ENCODE results near the gene INTS7. TPM values are rescaled to one million over a fixed set of nuclear protein-coding genes. Genes with fewer than 3 reads are reported as not detected.

INTS7 gene
- total RNA-seq, 1 experiment from 2014 or later: 25.3 TPM

GRCh38 chr1:211896958-211897357, 138.4 kb downstream of the INTS7 start:
- H3K4me3 ChIP-seq (ENCODE audit: low read length): peak overlapping the region; percentile 12; the same call in 1 of the 2 replicates
- CTCF ChIA-PET: no interaction called here
- peaks cover 15% of the 10 kb centered on the region for H3K4me1 ChIP-seq (ENCODE audit: insufficient read depth, low read length)
- intact Hi-C loops (cut with micrococcal nuclease): no loop called here
- H3K79me2 ChIP-seq (ENCODE audit: low read length): no peaks in the 10 kb centered on the region
- peak overlapping the region; percentile 49 for H3K27ac ChIP-seq (ENCODE audit: low read length)
- DNase-seq (peak; percentile 88), ATAC-seq (peak; percentile 95)
- no TSS peak for BruUV-seq (replicated peaks)
- TF ChIP-seq EZH2phosphoT487 (IDR thresholded peaks at IDR 0.05; ENCODE audit: borderline replicate concordance, low read length): no peak
- no peak for TF ChIP-seq CTCF (conservative IDR thresholded peaks at IDR 0.05; ENCODE audit: low read depth, low read length)
- no peak for TF ChIP-seq EZH2 (IDR thresholded peaks at IDR 0.05; ENCODE audit: low read length, unreplicated experiment)
- peak overlapping the region; percentile 36 for H2AFZ ChIP-seq (ENCODE audit: low read length)
- no peaks in the 10 kb centered on the region for H3K36me3 ChIP-seq (ENCODE audit: low read depth, low read length)
- no peaks in the 10 kb centered on the region for H4K20me1 ChIP-seq (ENCODE audit: low read length)
- POLR2A ChIA-PET (ENCODE audit: unreplicated experiment): no interaction called here
- H3K9ac ChIP-seq (ENCODE audit: low read length): peak overlapping the region; percentile 6; the same call in 1 of the 2 replicates
- H3K9me2 ChIP-seq (replicated peaks; ENCODE audit: low read length): no peaks in the 10 kb centered on the region
- H3K4me2 ChIP-seq (ENCODE audit: low read length): peak overlapping the region; percentile 53
- H3F3A ChIP-seq (ENCODE audit: low read length, unreplicated experiment): no peaks in the 10 kb centered on the region
- H3K27me3 ChIP-seq (ENCODE audit: low read length): peaks cover 12% of the 10 kb centered on the region; the same call in 1 of the 2 replicates
- peaks cover 2% of the 10 kb centered on the region for H3K9me3 ChIP-seq (ENCODE audit: low read length)

- H3F3A ChIP-seq (ENCODE audit: low read length, unreplicated experiment): no peaks in the 10 kb centered on the region
- no peaks in the 10 kb centered on the region for H3K9me2 ChIP-seq (replicated peaks; ENCODE audit: low read length)
- H3K9me3 ChIP-seq (ENCODE audit: low read length): no peaks in the 10 kb centered on the region
- POLR2A ChIA-PET (ENCODE audit: unreplicated experiment): no interaction called here
- CTCF ChIA-PET: no interaction called here
- no peak for TF ChIP-seq EZH2 (IDR thresholded peaks at IDR 0.05; ENCODE audit: low read length, unreplicated experiment)
- no peak for TF ChIP-seq EZH2phosphoT487 (IDR thresholded peaks at IDR 0.05; ENCODE audit: borderline replicate concordance, low read length)
- TF ChIP-seq CTCF (conservative IDR thresholded peaks at IDR 0.05; ENCODE audit: low read depth, low read length): no peak
- DNase-seq: no peak
- peaks cover 15% of the 10 kb centered on the region for H3K4me1 ChIP-seq (ENCODE audit: insufficient read depth, low read length)
- H2AFZ ChIP-seq (ENCODE audit: low read length): no peak overlapping the region
- no peaks in the 10 kb centered on the region for H3K36me3 ChIP-seq (ENCODE audit: low read depth, low read length)
- no peaks in the 10 kb centered on the region for H4K20me1 ChIP-seq (ENCODE audit: low read length)
- no peak for ATAC-seq
- H3K27ac ChIP-seq (ENCODE audit: low read length): no peak overlapping the region
- H3K4me2 ChIP-seq (ENCODE audit: low read length): no peak overlapping the region
- intact Hi-C loops (cut with micrococcal nuclease): no loop called here
- H3K79me2 ChIP-seq (ENCODE audit: low read length): no peaks in the 10 kb centered on the region
- H3K9ac ChIP-seq (ENCODE audit: low read length): no peak overlapping the region
- no peak overlapping the region for H3K4me3 ChIP-seq (ENCODE audit: low read length)
- H3K27me3 ChIP-seq (ENCODE audit: low read length): peaks cover 12% of the 10 kb centered on the region; the same call in 1 of the 2 replicates
- no TSS peak for BruUV-seq (replicated peaks)
These were observed 140.1 kb downstream of the INTS7 start for GRCh38 chr1:211895126-211895759.

GRCh38 chr1:211894312-211894711, 141.0 kb downstream of the INTS7 start:
- no peaks in the 10 kb centered on the region for H4K20me1 ChIP-seq (ENCODE audit: low read length)
- H3K4me1 ChIP-seq (ENCODE audit: insufficient read depth, low read length): peaks cover 15% of the 10 kb centered on the region
- TF ChIP-seq EZH2 (IDR thresholded peaks at IDR 0.05; ENCODE audit: low read length, unreplicated experiment) (no peak), EZH2phosphoT487 (IDR thresholded peaks at IDR 0.05; ENCODE audit: borderline replicate concordance, low read length) (no peak), CTCF (conservative IDR thresholded peaks at IDR 0.05; ENCODE audit: low read depth, low read length) (no peak)
- H3F3A ChIP-seq (ENCODE audit: low read length, unreplicated experiment): no peaks in the 10 kb centered on the region
- no peak for DNase-seq
- intact Hi-C loops (cut with micrococcal nuclease): no loop called here
- peaks cover 12% of the 10 kb centered on the region; the same call in 1 of the 2 replicates for H3K27me3 ChIP-seq (ENCODE audit: low read length)
- POLR2A ChIA-PET (ENCODE audit: unreplicated experiment): no interaction called here
- H3K9me3 ChIP-seq (ENCODE audit: low read length): no peaks in the 10 kb centered on the region
- CTCF ChIA-PET: no interaction called here
- H3K4me2 ChIP-seq (ENCODE audit: low read length): no peak overlapping the region
- no peaks in the 10 kb centered on the region for H3K79me2 ChIP-seq (ENCODE audit: low read length)
- no peaks in the 10 kb centered on the region for H3K9me2 ChIP-seq (replicated peaks; ENCODE audit: low read length)
- H3K4me3 ChIP-seq (ENCODE audit: low read length): no peak overlapping the region
- H3K36me3 ChIP-seq (ENCODE audit: low read depth, low read length): no peaks in the 10 kb centered on the region
- no peak overlapping the region for H2AFZ ChIP-seq (ENCODE audit: low read length)
- no peak for ATAC-seq
- no TSS peak for BruUV-seq (replicated peaks)
- no peak overlapping the region for H3K9ac ChIP-seq (ENCODE audit: low read length)
- no peak overlapping the region for H3K27ac ChIP-seq (ENCODE audit: low read length)
